ENCODE data around the gene ETV3L.

Gene ETV3L

GRCh38 chr1:157132111-157132510 is 32.5 kb upstream of the ETV3L start:
- DNase-seq (ENCODE audit: low spot score) = no peak

GRCh38 chr1:157131281-157131680 is 31.7 kb upstream of the ETV3L start:
- DNase-seq (ENCODE audit: low spot score) = no peak

GRCh38 chr1:157124855-157125254 is 25.2 kb upstream of the ETV3L start:
- DNase-seq (ENCODE audit: low spot score) = peak; percentile 49

GRCh38 chr1:157119448-157119847 is 19.8 kb upstream of the ETV3L start:
- DNase-seq (ENCODE audit: low spot score) = no peak

GRCh38 chr1:157119008-157119407 is 19.4 kb upstream of the ETV3L start:
- DNase-seq (ENCODE audit: low spot score) = no peak

- peak; percentile 68 for DNase-seq (ENCODE audit: low spot score)
These were observed 18.0 kb upstream of the ETV3L start for GRCh38 chr1:157117527-157118057.

- no peak for DNase-seq (ENCODE audit: low spot score)
These were observed 17.1 kb upstream of the ETV3L start for GRCh38 chr1:157116737-157117103.

- no peak for DNase-seq (ENCODE audit: low spot score)
These were observed 16.5 kb upstream of the ETV3L start for GRCh38 chr1:157115851-157116736.

- no peak for DNase-seq (ENCODE audit: low spot score)
These were observed 15.8 kb upstream of the ETV3L start for GRCh38 chr1:157115429-157115838.

- no peak for DNase-seq (ENCODE audit: low spot score)
These were observed 14.8 kb upstream of the ETV3L start for GRCh38 chr1:157114183-157115121.

- no peak for DNase-seq (ENCODE audit: low spot score)
These were observed 14.0 kb upstream of the ETV3L start for GRCh38 chr1:157113631-157114030.

GRCh38 chr1:157113106-157113505 is 13.5 kb upstream of the ETV3L start:
- no peak for DNase-seq (ENCODE audit: low spot score)

GRCh38 chr1:157112186-157112867 is 12.7 kb upstream of the ETV3L start:
- DNase-seq (ENCODE audit: low spot score) = no peak

GRCh38 chr1:157111396-157112165 is 12.0 kb upstream of the ETV3L start:
- DNase-seq (ENCODE audit: low spot score) = no peak

GRCh38 chr1:157110686-157111085 is 11.1 kb upstream of the ETV3L start:
- DNase-seq (ENCODE audit: low spot score) = no peak

GRCh38 chr1:157110003-157110402 is 10.4 kb upstream of the ETV3L start:
- DNase-seq (ENCODE audit: low spot score) = no peak

- no peak for DNase-seq (ENCODE audit: low spot score)
These were observed 8.8 kb upstream of the ETV3L start for GRCh38 chr1:157108448-157108847.

GRCh38 chr1:157107702-157108101 is 8.1 kb upstream of the ETV3L start:
- no peak for DNase-seq (ENCODE audit: low spot score)

GRCh38 chr1:157106813-157107189 is 7.2 kb upstream of the ETV3L start:
- DNase-seq (ENCODE audit: low spot score) = no peak

GRCh38 chr1:157105988-157106812 is 6.6 kb upstream of the ETV3L start:
- peak; percentile 44 for DNase-seq (ENCODE audit: low spot score)

Measured in NAMALWA (cell line).